Peyer's patch (tissue), 4 donors: Measurements from ENCODE around the gene PRR22.

Experiments used
- CTCF ChIP-seq, 6 experiments: fragments of 450-650 bp in 4 of 6; fragments of 200-600 bp in 2 of 6; sonication (generic) in 1 of 6; IDR thresholded peaks; one replicate each; pipeline ENCODE4 v1.5.1; 2017 to 2019; ENCODE audit warnings: antibody characterized with exemption in 6 of 6, mild to moderate bottlenecking in 3 of 6, moderate library complexity in 1 of 6
- POLR2A ChIP-seq, 2 donors: fragments of 450-650 bp; IDR thresholded peaks; one replicate each; pipeline ENCODE4 v1.5.1; 2017; ENCODE audit warnings: antibody characterized with exemption in 2 of 2, mild to moderate bottlenecking in 2 of 2, moderate library complexity in 2 of 2

GRCh38 chr19:5767949-5768348 lies 16.6 kb downstream of the PRR22 start:
- TF ChIP-seq CTCF (IDR thresholded peaks at IDR 0.05), result no peak
- no peak for TF ChIP-seq POLR2A (IDR thresholded peaks at IDR 0.05)
